Activated naive CD8-positive, alpha-beta T cell treated with anti-CD3 and anti-CD28 coated beads for 36 hours (primary cell): ENCODE results near the gene PCSK4. TPM values are rescaled to one million over a fixed set of nuclear protein-coding genes. Genes with fewer than 3 reads are reported as not detected.

Experiments
- total RNA-seq, 2 experiments: library from RNA; stranded (reverse); gene quantifications; one replicate each; pipeline ENCODE4 v1.2.3, GENCODE V29; 2021

PCSK4 gene
- total RNA-seq, 2 experiments from 2014 or later: 1.5 to 1.7 TPM

Other genes starting within 250 kb of the PCSK4 start
- 100 to 1,000 TPM; 175 to 177 TPM for gene ATP5F1D, start 248.6 kb downstream of the PCSK4 start, total RNA-seq
- gene MIDN, start 241.8 kb downstream of the PCSK4 start, total RNA-seq: 10 to 100 TPM; 29.3 to 29.6 TPM
- gene CIRBP, start 221.0 kb downstream of the PCSK4 start, total RNA-seq: 100 to 1,000 TPM; 208 to 216 TPM
- 100 to 1,000 TPM in 1 of 2 experiments, 10 to 100 TPM in 1; 99.8 to 101 TPM for gene FAM174C, start 214.8 kb downstream of the PCSK4 start, total RNA-seq
- gene EFNA2, start 204.5 kb downstream of the PCSK4 start, total RNA-seq: not detected
- 100 to 1,000 TPM in 1 of 2 experiments, 10 to 100 TPM in 1; 98.7 to 101 TPM for gene NDUFS7, start 106.4 kb downstream of the PCSK4 start, total RNA-seq
- 10 to 100 TPM; 36.5 to 37.6 TPM for gene GAMT, start 88.8 kb downstream of the PCSK4 start, total RNA-seq
- gene DAZAP1, start 82.8 kb downstream of the PCSK4 start, total RNA-seq: 100 to 1,000 TPM; 287 to 297 TPM
- gene RPS15, start 52.0 kb downstream of the PCSK4 start, total RNA-seq: 1,000 to 10,000 TPM; 1,472 to 1,524 TPM
- under 1 TPM; 0.21 to 0.26 TPM for gene APC2, start 40.2 kb downstream of the PCSK4 start, total RNA-seq
- gene C19orf25, start 11.1 kb downstream of the PCSK4 start, total RNA-seq: 10 to 100 TPM; 27.0 to 28.7 TPM
- 1 to 10 TPM; 1.3 to 1.8 TPM for gene REEP6, start 831 bp upstream of the PCSK4 start, total RNA-seq
- 1 to 10 TPM; 1.1 to 1.5 TPM for gene ADAMTSL5, start 22.7 kb upstream of the PCSK4 start, total RNA-seq
- gene PLK5, start 33.7 kb upstream of the PCSK4 start, total RNA-seq: not detected
- 1 to 10 TPM; 6.1 to 6.5 TPM for gene MEX3D, start 78.0 kb upstream of the PCSK4 start, total RNA-seq
- 100 to 1,000 TPM; 111 to 117 TPM for gene MBD3, start 102.5 kb upstream of the PCSK4 start, total RNA-seq
- gene UQCR11, start 115.1 kb upstream of the PCSK4 start, total RNA-seq: 100 to 1,000 TPM; 229 to 244 TPM
- 100 to 1,000 TPM; 106 TPM for gene TCF3, start 162.3 kb upstream of the PCSK4 start, total RNA-seq